Naive thymus-derived CD8-positive, alpha-beta T cell (primary cell): ENCODE measurements around the gene CCDC134. TPM values are rescaled to one million over a fixed set of nuclear protein-coding genes. Genes with fewer than 3 reads are reported as not detected.

Experiments
- ATAC-seq, 2 donors: fragments of 150-1000 bp; cut with Tn5 transposase in 1 of 2; sonication (Bioruptor Pico), chemical (Tn5 transposase) in 1 of 2; 1 replicate in 1 of 2; 2 replicates in 1 of 2; pipeline ENCODE4 v1.10.0; 2021; ENCODE audit warnings: mild to moderate bottlenecking in 2 of 2, moderate library complexity in 2 of 2
- POLR2A ChIA-PET: fragments of 350-600 bp; sonication (Branson Sonifier 250); formaldehyde crosslinking; loops from one replicate; lab custom pipeline; 2021; ENCODE audit warnings: antibody characterized with exemption; lab: Charles Lee
- DNase-seq, 10 donors: peaks; one replicate each; pipeline versions ENCODE4 v3.0.0 to v3.0.0-alpha.2; 2020 to 2022
- H3K27ac Mint-ChIP-seq, 10 donors: one replicate each; pipeline ENCODE4 v1.8.0; 2020 to 2022; ENCODE audit warnings: mild to moderate bottlenecking in 10 of 10, mixed read lengths in 10 of 10, moderate library complexity in 4 of 10, inconsistent platforms in 1 of 10
- H3K27me3 Mint-ChIP-seq, 5 donors: one replicate each; pipeline ENCODE4 v1.8.0; 2021 to 2022; ENCODE audit warnings: mixed read lengths in 5 of 5
- H3K36me3 Mint-ChIP-seq, 3 donors: one replicate each; pipeline ENCODE4 v1.8.0; 2020 to 2022; ENCODE audit warnings: mixed read lengths in 3 of 3, mild to moderate bottlenecking in 2 of 3, inconsistent platforms in 1 of 3
- H3K4me1 Mint-ChIP-seq, 4 donors: one replicate each; pipeline ENCODE4 v1.8.0; 2021 to 2022; ENCODE audit warnings: mixed read lengths in 4 of 4
- H3K4me3 Mint-ChIP-seq, 10 donors: one replicate each; pipeline ENCODE4 v1.8.0; 2020 to 2022; ENCODE audit warnings: mild to moderate bottlenecking in 10 of 10, mixed read lengths in 10 of 10, moderate library complexity in 6 of 10, inconsistent platforms in 1 of 10
- H3K9me3 Mint-ChIP-seq, 9 donors: one replicate each; pipeline ENCODE4 v1.8.0; 2020 to 2022; ENCODE audit warnings: mixed read lengths in 9 of 9, mild to moderate bottlenecking in 3 of 9, inconsistent platforms in 1 of 9, moderate library complexity in 1 of 9
- polyA plus RNA-seq, 3 donors: library from polyadenylated mRNA; unstranded; fragments of 300-500 nt; fragmentation: Illumina TruSeq; gene quantifications; one replicate each; pipeline ENCODE4 v1.2.3, GENCODE V29; 2021
- total RNA-seq, 8 experiments: library from RNA in 2 of 8; stranded (reverse) in 2 of 8; gene quantifications; one replicate each; pipeline ENCODE4 v1.2.3 and lab custom pipeline; 2021 to 2026

CCDC134 gene
- total RNA-seq = 10 to 100 TPM; 17.1 to 23.1 TPM
- polyA plus RNA-seq = 1 to 10 TPM; 3.5 to 5.6 (median 3.8) TPM
- 19.6 to 54.6 (median 39.9) reads per million in 6 experiments for total RNA-seq (lab: John Stamatoyannopoulos, UW)

- peak; percentile 84 to 95 (median 90) for DNase-seq
- peak within 1 kb of the TSS; percentile 95 to 100 (median 99) for H3K27ac Mint-ChIP-seq
- no peaks in the 10 kb centered on the region for H3K27me3 Mint-ChIP-seq
- POLR2A ChIA-PET = interaction anchor here (0.5 to 8.3 kb wide), 32 partner anchors 10 to 514 kb away, joined by 3 to 323 read pairs (median 6); partner anchors contain the start of genes CENPM, MEI1, PHF5A and PMM1
- H3K36me3 Mint-ChIP-seq = peaks cover 0 to 10% (median 0%) of the 10 kb centered on the region in 3 donors
- H3K4me3 Mint-ChIP-seq = peak within 1 kb of the TSS; percentile 88 to 99 (median 96)
- H3K4me1 Mint-ChIP-seq = peaks cover 16 to 54% (median 40%) of the 10 kb centered on the region in 4 donors
- peak; percentile 94 to 98 for ATAC-seq
- H3K9me3 Mint-ChIP-seq = no peaks in the 10 kb centered on the region
These were observed at the start of gene CCDC134 for GRCh38 chr22:41800348-41801146. TSS of gene CCDC134 (plus strand) at chr22:41800679. CDS start at chr22:41808891, 8,212 bp downstream.

GRCh38 chr22:41752011-41752970 lies 48.2 kb upstream of the CCDC134 start:
- ATAC-seq = no peak
- Mint-ChIP-seq H3K4me3 (no peak overlapping the region), H3K4me1 (no peaks in the 10 kb centered on the region)

GRCh38 chr22:41753984-41754383 lies 46.5 kb upstream of the CCDC134 start:
- DNase-seq (no peak), ATAC-seq (no peak)
- no peaks in the 10 kb centered on the region for H3K36me3 Mint-ChIP-seq
- H3K27ac Mint-ChIP-seq = no peak overlapping the region
- H3K27me3 Mint-ChIP-seq = peaks cover 0 to 14% (median 10%) of the 10 kb centered on the region in 5 donors
- no peaks in the 10 kb centered on the region for H3K9me3 Mint-ChIP-seq
- no peak overlapping the region for H3K4me3 Mint-ChIP-seq
- no peaks in the 10 kb centered on the region for H3K4me1 Mint-ChIP-seq
- POLR2A ChIA-PET = no interaction called here

More at GRCh38 chr22:41752011-41752970, 48.2 kb upstream of the CCDC134 start:
- no peaks in the 10 kb centered on the region for H3K36me3 Mint-ChIP-seq
- H3K9me3 Mint-ChIP-seq = no peaks in the 10 kb centered on the region
- H3K27ac Mint-ChIP-seq = peak overlapping the region in 1 of 10 donors; percentile 47
- POLR2A ChIA-PET = interaction anchor here (0.5 to 1.8 kb wide), 2 partner anchors 29 to 171 kb away, joined by 5 read pairs; no protein-coding TSS in a partner anchor
- H3K27me3 Mint-ChIP-seq = peaks cover 0 to 14% (median 10%) of the 10 kb centered on the region in 5 donors
- DNase-seq = no peak

- H3K4me3 Mint-ChIP-seq = no peak overlapping the region
These were observed 43.0 kb upstream of the CCDC134 start for GRCh38 chr22:41757502-41757901.

GRCh38 chr22:41758231-41758630 lies 42.2 kb upstream of the CCDC134 start:
- no peak for DNase-seq
- ATAC-seq = no peak
- Mint-ChIP-seq H3K36me3 (no peaks in the 10 kb centered on the region), H3K27ac (no peak overlapping the region), H3K27me3 (no peaks in the 10 kb centered on the region), H3K9me3 (no peaks in the 10 kb centered on the region), H3K4me3 (no peak overlapping the region), H3K4me1 (no peaks in the 10 kb centered on the region)
- POLR2A ChIA-PET = no interaction called here

More at GRCh38 chr22:41757502-41757901, 43.0 kb upstream of the CCDC134 start:
- Mint-ChIP-seq H3K9me3 (no peaks in the 10 kb centered on the region), H3K4me1 (no peaks in the 10 kb centered on the region), H3K27me3 (no peaks in the 10 kb centered on the region), H3K36me3 (no peaks in the 10 kb centered on the region), H3K27ac (no peak overlapping the region)
- no peak for DNase-seq
- ATAC-seq = no peak
- POLR2A ChIA-PET = interaction anchor here (0.7 kb wide), 1 partner anchor 41 kb away, joined by 3 read pairs; no protein-coding TSS in a partner anchor

GRCh38 chr22:41762980-41763779 lies 37.3 kb upstream of the CCDC134 start:
- DNase-seq (peak in 6 of 10 donors; percentile 12 to 32 (median 22)), ATAC-seq (peak in 1 of 2 donors; percentile 43)
- Mint-ChIP-seq H3K27me3 (no peaks in the 10 kb centered on the region), H3K4me1 (no peaks in the 10 kb centered on the region), H3K36me3 (no peaks in the 10 kb centered on the region), H3K4me3 (no peak overlapping the region), H3K27ac (peak overlapping the region in 2 of 10 donors; percentile 9 to 20), H3K9me3 (no peaks in the 10 kb centered on the region)
- POLR2A ChIA-PET = no interaction called here

GRCh38 chr22:41766476-41766875 lies 34.0 kb upstream of the CCDC134 start:
- Mint-ChIP-seq H3K36me3 (no peaks in the 10 kb centered on the region), H3K4me1 (no peaks in the 10 kb centered on the region), H3K27me3 (no peaks in the 10 kb centered on the region), H3K4me3 (no peak overlapping the region), H3K9me3 (no peaks in the 10 kb centered on the region), H3K27ac (peak overlapping the region in 1 of 10 donors; percentile 51)
- ATAC-seq (no peak), DNase-seq (no peak)
- POLR2A ChIA-PET = interaction anchor here (1.8 kb wide), 1 partner anchor 34 kb away, joined by 7 read pairs; the partner anchor contains the start of gene CCDC134

GRCh38 chr22:41768430-41768829 lies 32.0 kb upstream of the CCDC134 start:
- POLR2A ChIA-PET = interaction anchor here (0.7 to 1.8 kb wide), 3 partner anchors 13 to 32 kb away, joined by 3 to 7 read pairs (median 6); partner anchors contain the start of gene CCDC134
- no peak for ATAC-seq
- Mint-ChIP-seq H3K4me3 (no peak overlapping the region), H3K27me3 (no peaks in the 10 kb centered on the region), H3K9me3 (no peaks in the 10 kb centered on the region), H3K27ac (peak overlapping the region in 1 of 10 donors; percentile 61), H3K4me1 (no peaks in the 10 kb centered on the region), H3K36me3 (no peaks in the 10 kb centered on the region)
- no peak for DNase-seq

- H3K4me1 Mint-ChIP-seq = peaks cover 0 to 3% (median 0%) of the 10 kb centered on the region in 4 donors
- H3K27me3 Mint-ChIP-seq = no peaks in the 10 kb centered on the region
- no peaks in the 10 kb centered on the region for H3K36me3 Mint-ChIP-seq
- ATAC-seq = no peak
- no peak overlapping the region for H3K27ac Mint-ChIP-seq
- POLR2A ChIA-PET = interaction anchor here (1.0 to 1.4 kb wide), 3 partner anchors 10 to 30 kb away, joined by 3 to 4 read pairs (median 3); partner anchors contain the start of gene CCDC134
- no peak for DNase-seq
- H3K9me3 Mint-ChIP-seq = no peaks in the 10 kb centered on the region
- H3K4me3 Mint-ChIP-seq = no peak overlapping the region
These were observed 29.6 kb upstream of the CCDC134 start for GRCh38 chr22:41770715-41771468.

- Mint-ChIP-seq H3K4me1 (peaks cover 0 to 3% (median 2%) of the 10 kb centered on the region in 4 donors), H3K27me3 (no peaks in the 10 kb centered on the region), H3K36me3 (peaks cover 0 to 1% (median 0%) of the 10 kb centered on the region in 3 donors), H3K9me3 (no peaks in the 10 kb centered on the region), H3K4me3 (no peak overlapping the region), H3K27ac (no peak overlapping the region)
- POLR2A ChIA-PET = interaction anchor here (1.2 to 2.1 kb wide), 2 partner anchors 9 to 28 kb away, joined by 6 to 9 read pairs; partner anchors contain the start of gene CCDC134
- no peak for DNase-seq
- ATAC-seq = no peak
These were observed 28.3 kb upstream of the CCDC134 start for GRCh38 chr22:41772198-41772597.

- DNase-seq = no peak
- POLR2A ChIA-PET = interaction anchor here (1.2 to 2.1 kb wide), 2 partner anchors 9 to 28 kb away, joined by 6 to 9 read pairs; partner anchors contain the start of gene CCDC134
- H3K36me3 Mint-ChIP-seq = peaks cover 0 to 1% (median 0%) of the 10 kb centered on the region in 3 donors
- H3K9me3 Mint-ChIP-seq = no peaks in the 10 kb centered on the region
- no peak for ATAC-seq
- H3K27me3 Mint-ChIP-seq = no peaks in the 10 kb centered on the region
- no peak overlapping the region for H3K27ac Mint-ChIP-seq
- peaks cover 2 to 3% (median 3%) of the 10 kb centered on the region in 4 donors for H3K4me1 Mint-ChIP-seq
- no peak overlapping the region for H3K4me3 Mint-ChIP-seq
These were observed 27.8 kb upstream of the CCDC134 start for GRCh38 chr22:41772645-41773044.
